Activated T-cell treated with anti-CD3 and anti-CD28 coated beads for 48 hours (primary cell): ENCODE results near the gene FRMD4A.
A peak's percentile ranks its signal among the peaks of the same experiment; 100 is the strongest.
"Not testable (repeated sequence)": the region's sequence is repeated elsewhere in the genome, so short reads cannot be mapped to it uniquely, and the experiment has no call there.

ENCODE experiments used
- DNase-seq: peaks from one replicate; pipeline ENCODE4 v3.0.0-alpha.2; 2020; ENCODE audit warnings: low read depth

FRMD4A gene

GRCh38 chr10:13812804-13813203, 517.9 kb downstream of the FRMD4A start:
- DNase-seq, result no peak

DNA sequence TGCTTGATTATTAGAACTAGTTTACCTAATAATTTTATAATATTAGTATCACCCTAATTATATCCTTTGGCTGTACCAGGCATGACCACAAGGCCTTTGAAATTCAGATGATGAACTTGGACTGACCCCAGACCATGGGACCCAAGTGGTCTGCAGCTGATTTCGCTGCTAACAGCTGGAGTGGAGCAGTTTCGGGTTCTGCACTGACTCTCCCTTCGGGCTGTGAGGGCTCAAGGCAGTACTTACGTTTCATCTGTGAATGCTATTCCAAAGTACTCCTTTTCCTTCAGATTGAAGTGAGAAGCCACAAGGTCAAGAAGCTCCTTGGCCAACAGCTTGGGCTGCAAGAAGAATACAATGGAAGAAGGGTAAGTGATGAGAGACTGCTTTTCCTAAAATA, 520.2 kb downstream of the FRMD4A start:
- no peak for DNase-seq

DNA sequence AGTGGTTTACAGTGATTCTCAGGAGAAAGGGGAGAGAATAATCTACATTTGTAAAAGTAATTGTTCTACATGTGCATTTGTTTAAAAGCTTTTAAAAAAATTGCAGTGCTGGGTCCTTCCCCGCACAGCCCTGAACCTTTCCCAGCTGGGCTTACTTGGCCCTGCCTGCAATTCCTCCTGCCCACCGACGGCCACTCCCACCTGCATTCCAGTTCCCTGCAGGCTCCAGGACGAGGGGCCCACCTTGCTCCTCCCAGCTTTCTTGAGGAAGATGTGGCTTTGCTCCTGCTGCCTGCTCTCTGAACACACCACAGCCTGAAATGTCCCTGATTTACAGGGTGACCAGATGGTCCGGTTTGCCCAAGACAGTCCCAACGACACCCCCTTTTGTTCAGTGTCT, 521.3 kb downstream of the FRMD4A start:
- no peak for DNase-seq

DNA sequence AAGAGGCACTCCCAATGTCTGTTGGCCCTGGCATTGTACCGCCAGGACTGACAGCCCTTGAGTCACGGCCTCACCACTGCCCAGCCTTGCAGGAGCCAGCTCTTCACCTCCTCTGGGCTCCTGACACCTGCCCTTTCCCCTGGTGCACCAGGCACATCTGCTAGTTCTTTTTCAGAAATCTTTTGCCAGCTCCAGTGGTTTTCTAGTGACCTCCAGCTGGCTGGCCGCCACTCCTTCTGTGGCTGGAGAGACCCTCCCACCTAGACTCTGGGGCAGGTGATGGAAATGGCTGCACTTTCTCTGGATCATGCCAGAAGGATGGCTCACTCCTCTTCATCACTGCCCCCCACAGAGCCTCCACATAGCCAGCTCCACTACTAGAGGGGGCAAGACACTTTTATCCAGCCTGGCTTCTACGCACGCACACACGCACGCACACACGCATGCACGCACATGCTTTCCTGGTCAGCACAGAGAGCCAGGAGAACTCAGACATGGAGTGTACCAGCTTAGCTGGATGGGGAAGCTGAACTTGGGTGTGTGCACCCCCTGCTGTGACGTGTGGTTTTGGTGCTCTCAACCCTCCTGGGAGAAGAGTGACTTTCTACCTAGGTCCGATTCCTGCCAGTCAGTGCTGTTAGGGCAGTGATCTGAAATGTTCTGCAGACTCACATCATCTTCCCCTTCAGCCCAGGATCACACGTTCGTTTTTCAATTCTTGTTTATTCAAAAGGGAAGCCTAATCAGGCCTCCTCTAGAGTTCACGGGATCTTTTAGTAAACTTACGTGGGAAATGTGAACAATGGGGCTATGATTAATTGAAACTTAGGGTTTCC, 522.0 kb downstream of the FRMD4A start:
- DNase-seq, result no peak

- no peak for DNase-seq
These were observed 524.3 kb downstream of the FRMD4A start for GRCh38 chr10:13806419-13806818.

- no peak for DNase-seq
These were observed 526.9 kb downstream of the FRMD4A start for GRCh38 chr10:13803566-13804554.

DNA sequence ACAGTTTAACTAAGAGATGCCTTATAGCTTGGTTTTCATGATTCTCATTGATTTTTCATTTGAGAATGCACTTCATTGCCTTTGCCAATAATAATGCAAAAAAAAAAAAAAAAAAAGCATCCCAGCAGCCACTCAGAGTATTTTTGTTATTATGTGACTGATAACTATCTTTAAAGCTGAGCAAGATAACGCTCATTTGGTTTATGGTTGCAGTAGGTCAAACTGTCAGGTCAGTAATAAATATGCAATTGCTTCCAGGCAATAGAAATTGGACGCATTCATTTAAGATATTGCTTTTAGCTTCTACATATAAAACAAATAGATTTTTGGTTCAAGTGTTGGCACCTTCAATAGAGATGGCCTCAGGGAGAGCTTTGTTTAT, 528.8 kb downstream of the FRMD4A start:
- no peak for DNase-seq

GRCh38 chr10:13801156-13801906, 529.4 kb downstream of the FRMD4A start:
- DNase-seq, result no peak

DNA sequence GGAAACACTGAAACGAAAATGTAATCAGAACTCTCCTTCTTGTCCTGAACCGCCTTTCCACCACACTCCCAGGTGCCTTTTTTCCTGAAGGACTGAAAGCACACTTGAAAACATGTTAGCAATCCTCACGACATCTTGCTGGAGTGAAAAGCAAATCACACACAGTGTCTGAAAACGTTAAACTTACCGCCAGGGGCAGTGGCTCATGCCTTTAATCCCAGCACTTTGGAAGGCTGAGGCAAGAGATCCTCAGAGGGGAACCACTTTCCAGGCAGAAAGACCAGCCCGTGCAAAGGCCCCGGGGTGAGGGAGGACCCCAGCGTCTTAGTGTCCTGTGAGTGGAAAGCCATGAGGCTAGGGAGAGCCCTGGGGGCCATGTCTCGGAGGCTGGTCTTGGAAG, 533.6 kb downstream of the FRMD4A start:
- DNase-seq, result no peak

DNA sequence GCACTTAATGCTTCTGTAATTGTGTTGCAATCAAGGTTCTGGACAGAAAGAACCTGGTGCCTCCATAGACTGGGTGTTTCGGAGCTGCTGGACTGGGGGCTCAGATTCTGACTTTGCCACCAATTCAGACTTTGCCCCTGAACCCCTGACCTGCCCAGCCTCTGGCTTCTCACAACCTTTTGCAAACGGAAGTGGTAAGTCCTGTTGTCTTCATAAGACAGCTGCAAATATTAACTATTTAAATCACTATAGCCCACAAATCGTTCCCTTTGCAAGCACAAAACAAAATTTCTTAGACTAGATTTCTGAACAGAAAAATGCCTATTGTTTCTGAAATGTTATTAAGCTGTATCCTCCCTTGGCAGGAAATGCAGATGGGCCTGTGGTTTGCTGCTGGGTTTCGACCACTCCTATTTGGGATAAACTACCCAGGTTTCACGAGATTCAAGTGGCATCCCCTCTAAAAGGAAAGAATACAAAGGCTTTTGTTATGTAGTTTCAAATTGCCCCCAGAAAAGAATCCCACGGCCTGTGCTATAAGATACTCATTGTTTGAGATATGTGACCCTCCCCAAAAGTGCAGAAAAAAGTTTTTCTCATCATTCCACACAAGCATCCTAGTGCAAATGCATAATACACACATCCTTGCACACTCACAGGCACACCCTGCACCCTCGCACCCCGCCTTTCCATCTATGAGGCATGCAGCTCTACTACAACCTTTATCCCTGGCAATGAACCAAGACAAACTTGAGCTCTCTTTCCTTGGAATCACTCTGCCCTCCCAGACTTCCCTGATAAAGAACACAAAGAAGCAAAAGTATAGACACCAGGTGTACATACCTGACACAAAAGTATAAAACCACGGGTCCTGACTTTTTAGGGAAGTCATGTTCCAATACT, 534.8 kb downstream of the FRMD4A start:
- DNase-seq, result no peak

DNA sequence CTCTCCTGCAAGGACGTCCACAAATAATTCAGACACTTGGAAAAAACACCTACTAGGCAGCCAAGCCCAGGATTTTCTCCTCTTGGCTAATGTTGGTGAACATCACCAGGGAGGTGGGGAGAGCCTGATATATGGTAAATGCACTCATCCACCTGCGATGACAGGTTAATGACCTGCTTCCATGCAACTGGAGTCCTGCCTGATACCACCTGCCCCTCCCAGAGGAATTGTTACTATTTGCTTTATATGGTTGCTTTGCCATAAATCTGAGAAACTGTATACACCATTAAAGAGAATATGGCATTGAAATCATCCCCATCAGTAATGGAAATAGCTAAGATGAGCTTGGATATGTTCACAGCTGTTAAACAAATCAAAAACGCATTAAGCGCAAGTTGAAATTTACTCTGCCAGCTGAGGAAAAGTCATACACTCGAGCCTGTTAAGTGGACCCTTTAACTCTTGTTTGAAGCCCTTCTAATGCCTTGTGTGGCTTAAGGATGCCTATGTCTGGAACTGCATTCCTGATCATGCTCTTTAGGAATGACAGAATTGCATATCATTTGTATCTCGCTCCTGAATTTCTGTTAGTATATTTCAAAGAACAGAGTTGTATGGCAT, 535.6 kb downstream of the FRMD4A start:
- no peak for DNase-seq

GRCh38 chr10:13792006-13792405, 538.7 kb downstream of the FRMD4A start:
- DNase-seq, result no peak

DNA sequence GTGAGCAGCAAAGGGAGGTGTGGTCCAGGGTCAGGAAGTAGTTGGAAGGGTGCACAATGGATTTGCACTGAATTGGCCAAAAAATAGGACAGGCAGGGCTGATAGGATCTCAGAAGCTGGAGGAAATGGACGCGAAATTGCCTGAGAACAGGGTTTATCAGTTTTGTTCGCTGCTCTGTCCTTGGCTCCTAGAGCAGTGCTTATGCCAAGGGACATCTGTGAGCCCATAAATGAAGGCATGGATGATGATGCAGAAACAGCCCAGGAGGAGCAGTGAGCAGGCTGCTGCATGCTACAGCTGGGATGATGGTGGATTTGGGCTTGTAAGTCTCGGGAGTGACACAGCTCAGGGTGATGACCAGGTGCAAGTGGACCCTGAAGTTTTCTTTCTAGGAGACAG, 539.2 kb downstream of the FRMD4A start:
- DNase-seq, result no peak

DNA sequence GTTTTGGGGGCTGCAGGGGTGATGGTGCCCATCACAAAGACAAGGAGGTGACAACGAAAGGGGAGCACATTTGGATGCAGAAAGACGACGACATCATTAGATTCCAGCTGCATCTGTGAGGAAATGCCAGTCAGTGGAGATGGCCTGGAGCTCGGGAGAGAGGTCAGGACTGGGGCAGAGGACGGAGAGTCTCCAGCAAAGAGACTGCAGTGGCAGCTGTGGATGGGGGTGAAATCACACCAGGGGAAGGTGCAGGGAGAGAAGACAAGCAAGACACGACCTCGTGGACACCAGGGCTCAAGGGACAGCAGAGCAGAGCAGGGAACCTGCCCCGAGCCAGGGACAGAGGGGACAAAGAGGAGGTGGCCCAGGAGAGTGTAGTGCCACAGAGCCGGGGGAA, 540.5 kb downstream of the FRMD4A start:
- DNase-seq, result no peak

DNA sequence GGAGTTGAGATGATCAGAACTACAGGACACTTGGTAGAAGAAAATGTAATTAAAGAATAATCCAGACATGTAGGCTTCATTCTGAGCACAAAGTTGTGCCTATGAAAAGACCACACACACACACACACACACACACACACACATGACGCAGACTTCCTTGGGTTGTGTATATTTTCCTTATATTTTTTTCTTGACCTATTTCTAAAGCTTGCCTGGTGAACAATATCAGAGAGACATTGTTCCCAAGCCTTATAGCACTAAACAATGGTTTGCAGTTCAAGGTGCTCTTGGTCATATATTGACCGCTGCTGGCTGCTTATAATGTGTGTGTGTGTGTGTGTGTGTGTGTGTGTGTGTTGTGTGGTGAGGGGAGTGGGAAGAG, 541.3 kb downstream of the FRMD4A start:
- no peak for DNase-seq

DNA sequence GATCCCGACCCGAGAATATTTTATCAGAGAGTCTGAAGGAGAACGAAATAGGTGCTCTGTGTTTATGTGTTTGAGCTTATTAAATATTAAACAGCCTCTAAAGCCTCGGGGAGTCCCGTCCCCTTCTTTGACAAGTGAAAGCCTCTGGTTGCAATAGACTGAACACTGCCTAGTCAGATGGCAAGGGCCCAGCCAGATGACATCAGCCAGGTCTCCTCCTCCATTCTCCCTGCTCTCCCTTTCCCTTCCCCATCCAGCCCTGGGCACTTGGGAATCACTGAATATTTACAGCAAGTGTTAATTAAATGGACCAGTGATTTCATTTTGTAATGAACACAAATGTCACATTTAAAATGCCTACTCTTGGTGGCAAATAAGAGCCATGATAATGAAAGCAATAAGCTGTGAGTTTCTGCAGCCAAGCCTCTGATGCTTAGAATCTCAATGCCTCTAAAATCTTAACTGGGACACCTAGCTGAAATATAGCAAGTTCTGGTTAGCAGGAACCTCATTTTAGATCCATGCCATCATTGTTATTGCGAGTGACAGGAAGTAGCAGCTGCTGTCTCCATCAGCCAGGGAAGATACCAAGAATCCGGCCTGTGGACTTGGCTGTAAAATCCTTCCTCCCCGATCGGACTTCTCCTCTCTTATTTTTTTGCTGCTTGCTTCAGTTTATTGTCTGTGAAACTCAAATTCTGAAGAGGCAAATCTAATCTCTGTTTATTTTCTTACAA, 541.8 kb downstream of the FRMD4A start:
- no peak for DNase-seq

- DNase-seq, result no peak
These were observed 542.5 kb downstream of the FRMD4A start for GRCh38 chr10:13788320-13788600.

DNA sequence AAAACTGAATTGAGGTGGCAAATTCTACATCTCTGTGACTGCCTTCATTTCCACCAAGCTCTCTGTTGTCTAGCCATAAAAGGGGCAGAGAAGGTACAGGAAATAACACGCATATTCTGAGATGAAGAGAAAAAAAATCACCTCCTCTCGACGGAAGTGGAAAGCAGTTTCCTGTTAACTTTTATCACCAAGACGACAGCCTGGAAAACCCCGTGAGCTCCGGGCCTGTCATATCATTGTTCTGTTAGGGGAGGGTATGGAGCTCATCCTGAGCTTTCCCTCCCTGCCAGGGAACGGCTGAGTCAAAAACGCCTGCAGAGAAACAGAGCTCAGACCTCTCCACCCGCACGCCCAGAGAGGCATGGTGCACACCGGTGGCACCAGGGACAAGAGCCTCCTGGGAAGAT, 543.7 kb downstream of the FRMD4A start:
- DNase-seq, result peak; percentile 50

GRCh38 chr10:13784067-13784466, 546.7 kb downstream of the FRMD4A start:
- DNase-seq, result no peak

- DNase-seq, result no peak
These were observed 551.0 kb downstream of the FRMD4A start for GRCh38 chr10:13779748-13780147.

- not testable (repeated sequence) for DNase-seq
These were observed 552.1 kb downstream of the FRMD4A start for GRCh38 chr10:13778693-13778960.
